ENCODE data around the gene PPP1R14B.

The PPP1R14B gene

DNA sequence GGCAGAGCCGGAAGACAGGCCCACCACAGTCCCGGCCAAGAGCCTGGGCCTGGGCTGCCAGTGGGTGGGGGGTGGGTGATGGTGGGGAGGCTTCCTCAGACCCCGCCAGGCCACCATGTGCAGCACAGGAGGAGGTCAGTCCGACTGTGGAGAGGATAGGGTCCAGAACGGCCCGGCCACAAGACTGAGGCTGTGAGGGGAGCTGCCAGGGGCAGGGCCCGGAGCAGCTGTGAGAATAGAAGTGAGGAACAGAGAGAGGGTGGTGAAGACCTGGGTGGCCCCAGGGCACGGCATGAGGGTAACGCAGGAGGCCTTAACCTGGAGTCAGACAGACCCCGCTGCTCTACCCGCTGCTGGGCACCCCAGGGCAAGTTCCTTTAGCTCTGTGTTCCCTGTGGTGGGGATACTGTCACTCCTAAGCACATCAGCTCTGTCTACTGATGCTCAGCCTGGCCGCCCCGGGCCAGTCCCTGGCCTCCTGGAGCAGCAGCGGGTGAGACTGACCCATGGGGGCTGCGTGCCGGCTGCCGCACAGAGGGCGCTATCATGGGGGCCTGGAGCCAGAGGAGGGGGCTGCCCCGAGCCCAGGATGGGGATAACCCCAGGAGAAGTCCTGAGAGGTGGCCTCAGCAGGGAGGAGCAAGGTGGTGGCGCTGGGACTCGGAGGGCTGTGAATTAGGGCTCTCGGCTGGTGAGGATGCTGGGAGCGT lies 38.5 kb downstream of the PPP1R14B start:
- Histone ChIP-seq H3K27ac (ENCODE audit: low read length) (no peak overlapping the region), H3K36me3 (ENCODE audit: control insufficient read depth, low read depth, low read length) (peaks cover 37% of the 10 kb centered on the region), H3K27me3 (ENCODE audit: control insufficient read depth, insufficient read depth, low read length) (no peaks in the 10 kb centered on the region), H3K4me3 (ENCODE audit: low read length) (no peak overlapping the region), H3K9ac (ENCODE audit: low read length) (no peak overlapping the region), H3K9me3 (ENCODE audit: control insufficient read depth, low read depth, low read length) (no peaks in the 10 kb centered on the region), H3K4me1 (ENCODE audit: control insufficient read depth, low read depth, low read length) (no peaks in the 10 kb centered on the region)

DNA sequence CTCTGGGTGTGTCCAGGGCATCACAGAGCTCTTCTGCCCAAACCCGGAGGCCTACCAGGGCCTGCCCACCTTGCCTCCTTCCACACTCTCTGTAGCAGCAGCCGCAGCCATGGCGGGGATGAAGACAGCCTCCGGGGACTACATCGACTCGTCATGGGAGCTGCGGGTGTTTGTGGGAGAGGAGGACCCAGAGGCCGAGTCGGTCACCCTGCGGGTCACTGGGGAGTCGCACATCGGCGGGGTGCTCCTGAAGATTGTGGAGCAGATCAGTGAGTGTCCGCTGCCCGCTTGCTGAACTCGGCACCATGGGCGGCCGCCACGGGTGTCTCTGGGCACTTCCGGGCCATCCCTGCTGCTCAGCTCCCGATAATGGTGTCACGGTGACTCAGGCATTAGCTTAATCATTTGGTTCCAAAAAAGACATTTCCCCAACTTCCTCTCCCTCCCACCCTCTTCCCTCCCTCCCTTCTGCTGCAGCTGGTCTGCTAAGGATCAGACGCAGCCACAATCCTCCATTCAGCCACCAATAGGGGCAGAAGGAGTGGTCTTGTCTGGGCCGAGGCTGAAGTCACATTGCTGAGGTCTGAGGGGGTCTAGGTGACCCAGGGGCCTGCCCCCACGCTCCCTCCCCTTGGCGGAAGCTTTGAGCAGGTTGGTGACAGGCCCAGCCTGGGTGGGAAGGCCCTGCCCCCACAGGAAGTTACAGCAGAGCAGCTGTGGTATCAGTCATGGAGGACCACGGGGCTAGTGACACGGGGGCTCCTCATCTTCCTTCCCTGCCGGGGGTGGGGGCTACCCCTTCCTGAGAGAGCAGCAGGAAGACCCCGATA lies 39.3 kb downstream of the PPP1R14B start:
- Histone ChIP-seq H3K4me1 (ENCODE audit: control insufficient read depth, low read depth, low read length) (no peaks in the 10 kb centered on the region), H3K36me3 (ENCODE audit: control insufficient read depth, low read depth, low read length) (peaks cover 44% of the 10 kb centered on the region), H3K9ac (ENCODE audit: low read length) (no peak overlapping the region), H3K9me3 (ENCODE audit: control insufficient read depth, low read depth, low read length) (no peaks in the 10 kb centered on the region), H3K27me3 (ENCODE audit: control insufficient read depth, insufficient read depth, low read length) (no peaks in the 10 kb centered on the region), H3K27ac (ENCODE audit: low read length) (no peak overlapping the region), H3K4me3 (ENCODE audit: low read length) (no peak overlapping the region)

DNA sequence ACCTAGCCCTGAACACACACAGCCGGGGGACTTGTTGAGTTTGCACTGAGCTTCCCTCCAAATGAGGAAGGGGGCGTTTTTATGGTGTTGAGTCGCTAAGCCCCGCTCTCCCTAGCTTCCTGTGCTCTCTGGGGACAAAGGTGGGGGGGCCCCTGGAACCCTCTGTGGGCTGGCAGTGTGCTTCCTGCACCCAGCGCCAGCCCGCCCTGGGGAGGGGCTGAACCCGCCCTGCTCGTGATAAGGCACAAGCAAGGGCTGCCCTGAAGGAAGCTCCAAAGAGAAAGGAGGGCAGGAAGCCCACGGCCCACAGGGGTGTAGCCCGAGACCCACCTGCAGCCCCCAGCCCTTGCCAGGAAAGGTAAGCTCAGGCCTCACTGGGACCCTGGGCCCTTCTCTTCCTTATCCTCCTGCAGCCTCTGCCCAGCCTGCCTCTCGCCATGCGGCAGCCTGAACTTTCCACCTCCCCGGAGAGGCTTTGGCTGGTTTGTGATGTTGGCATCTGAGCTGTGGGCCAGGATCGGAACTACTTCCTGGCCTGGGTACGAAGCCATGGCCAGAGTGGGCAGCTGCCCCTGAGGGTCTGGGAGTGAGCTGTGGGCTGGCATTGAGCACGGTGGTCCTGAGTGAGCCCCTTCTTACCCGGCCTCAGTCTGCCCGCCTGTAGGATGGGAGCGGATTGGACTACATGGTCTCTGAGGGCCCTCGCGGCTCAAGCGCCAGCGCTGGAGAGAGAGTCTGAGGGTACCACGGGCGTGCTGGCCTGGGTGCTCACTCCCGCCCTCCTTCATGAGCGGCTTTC lies 40.1 kb downstream of the PPP1R14B start, which contains the start of gene FERMT3:
Gene FERMT3, plus strand, starts transcription at position 265 of the 799 bp plus-strand sequence. CDS start 644 bp downstream, outside the sequence.
- Histone ChIP-seq H3K27me3 (ENCODE audit: control insufficient read depth, insufficient read depth, low read length) (no peaks in the 10 kb centered on the region), H3K36me3 (ENCODE audit: control insufficient read depth, low read depth, low read length) (peaks cover 43% of the 10 kb centered on the region), H3K27ac (ENCODE audit: low read length) (no peak within 1 kb of the TSS), H3K9ac (ENCODE audit: low read length) (no peak within 1 kb of the TSS), H3K4me1 (ENCODE audit: control insufficient read depth, low read depth, low read length) (no peaks in the 10 kb centered on the region), H3K9me3 (ENCODE audit: control insufficient read depth, low read depth, low read length) (no peaks in the 10 kb centered on the region), H3K4me3 (ENCODE audit: low read length) (no peak within 1 kb of the TSS)

DNA sequence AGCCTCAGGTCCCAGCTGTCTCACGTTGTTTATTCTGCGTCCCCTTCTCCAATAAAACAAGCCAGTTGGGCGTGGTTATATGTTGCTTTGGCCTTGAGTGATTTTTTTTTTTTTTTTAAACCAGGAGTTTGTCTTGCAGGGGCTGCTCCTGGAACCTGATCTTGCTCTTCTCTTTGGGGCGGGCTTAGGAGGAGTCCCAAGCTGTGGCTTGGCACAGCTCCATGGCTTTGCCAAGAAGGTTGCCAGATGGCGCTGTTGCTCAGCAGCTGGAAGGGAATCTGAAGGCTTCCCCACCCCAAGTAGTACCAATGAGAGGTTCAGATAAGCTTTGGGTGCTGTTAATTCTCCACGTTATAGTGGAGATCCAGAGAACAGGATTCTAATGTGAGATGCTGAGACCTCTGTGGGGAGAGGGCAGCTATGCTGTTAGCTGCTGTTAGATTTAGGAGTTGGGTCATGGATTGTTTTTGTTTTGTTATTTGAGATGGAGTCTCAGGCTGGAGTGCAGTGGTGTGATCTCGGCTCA lies 42.2 kb downstream of the PPP1R14B start:
- H3K4me3 ChIP-seq (ENCODE audit: low read length): no peak overlapping the region
- no peaks in the 10 kb centered on the region for H3K4me1 ChIP-seq (ENCODE audit: control insufficient read depth, low read depth, low read length)
- peaks cover 64% of the 10 kb centered on the region for H3K36me3 ChIP-seq (ENCODE audit: control insufficient read depth, low read depth, low read length)
- H3K27me3 ChIP-seq (ENCODE audit: control insufficient read depth, insufficient read depth, low read length): no peaks in the 10 kb centered on the region
- H3K9ac ChIP-seq (ENCODE audit: low read length): no peak overlapping the region
- no peaks in the 10 kb centered on the region for H3K9me3 ChIP-seq (ENCODE audit: control insufficient read depth, low read depth, low read length)
- H3K27ac ChIP-seq (ENCODE audit: low read length): no peak overlapping the region

DNA sequence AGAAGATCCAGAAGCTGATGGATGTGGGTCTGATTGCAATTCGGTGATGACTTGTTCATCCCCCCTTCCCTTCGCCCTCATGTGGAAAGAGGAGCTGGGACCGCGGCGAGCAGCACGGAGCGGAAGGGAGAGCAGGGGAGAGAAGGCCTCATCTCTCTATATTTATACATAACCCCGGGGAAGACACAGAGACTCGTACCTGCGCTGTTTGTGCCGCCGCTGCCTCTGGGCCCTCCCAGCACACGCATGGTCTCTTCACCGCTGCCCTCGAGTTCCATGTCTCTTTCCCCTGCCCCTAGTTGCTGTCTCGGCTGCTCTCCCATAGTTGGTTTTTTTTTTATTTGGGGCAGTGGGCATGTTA lies 42.7 kb downstream of the PPP1R14B start:
- H3K36me3 ChIP-seq (ENCODE audit: control insufficient read depth, low read depth, low read length): peaks cover 64% of the 10 kb centered on the region
- no peak overlapping the region for H3K27ac ChIP-seq (ENCODE audit: low read length)
- no peak overlapping the region for H3K9ac ChIP-seq (ENCODE audit: low read length)
- H3K4me3 ChIP-seq (ENCODE audit: low read length): no peak overlapping the region
- no peaks in the 10 kb centered on the region for H3K9me3 ChIP-seq (ENCODE audit: control insufficient read depth, low read depth, low read length)
- no peaks in the 10 kb centered on the region for H3K27me3 ChIP-seq (ENCODE audit: control insufficient read depth, insufficient read depth, low read length)
- no peaks in the 10 kb centered on the region for H3K4me1 ChIP-seq (ENCODE audit: control insufficient read depth, low read depth, low read length)

DNA sequence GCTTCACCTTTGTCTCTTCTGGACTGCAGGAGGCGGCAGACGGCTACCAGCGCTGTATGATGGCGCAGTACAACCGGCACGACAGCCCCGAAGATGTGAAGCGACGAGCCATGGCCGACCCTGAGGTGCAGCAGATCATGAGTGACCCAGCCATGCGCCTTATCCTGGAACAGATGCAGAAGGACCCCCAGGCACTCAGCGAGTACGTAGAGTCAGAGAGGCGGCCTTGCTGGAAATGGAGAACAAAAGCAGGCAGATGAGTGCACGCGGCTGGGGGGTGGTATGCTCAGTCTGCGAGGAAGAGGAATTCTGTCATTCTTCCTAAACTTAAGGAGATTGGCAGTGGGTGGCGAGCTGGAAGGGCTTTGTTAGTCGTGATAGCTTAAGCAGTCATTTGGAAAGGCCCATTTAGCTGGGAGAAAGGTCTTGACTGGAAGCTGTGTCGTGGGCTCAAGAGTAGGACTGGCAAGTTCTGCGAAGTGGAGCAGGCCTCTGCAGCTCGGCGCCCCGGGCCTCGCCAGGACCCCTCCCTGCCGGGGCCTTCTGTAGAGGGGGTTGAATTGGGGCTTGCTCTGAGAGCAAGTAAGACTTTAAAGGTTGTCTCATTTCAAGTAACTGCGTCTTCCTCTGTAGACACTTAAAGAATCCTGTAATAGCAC lies 43.2 kb downstream of the PPP1R14B start:
- Histone ChIP-seq H3K9me3 (ENCODE audit: control insufficient read depth, low read depth, low read length) (no peaks in the 10 kb centered on the region), H3K27ac (ENCODE audit: low read length) (no peak overlapping the region), H3K36me3 (ENCODE audit: control insufficient read depth, low read depth, low read length) (peaks cover 68% of the 10 kb centered on the region), H3K4me1 (ENCODE audit: control insufficient read depth, low read depth, low read length) (no peaks in the 10 kb centered on the region), H3K27me3 (ENCODE audit: control insufficient read depth, insufficient read depth, low read length) (no peaks in the 10 kb centered on the region), H3K4me3 (ENCODE audit: low read length) (no peak overlapping the region), H3K9ac (ENCODE audit: low read length) (no peak overlapping the region)

DNA sequence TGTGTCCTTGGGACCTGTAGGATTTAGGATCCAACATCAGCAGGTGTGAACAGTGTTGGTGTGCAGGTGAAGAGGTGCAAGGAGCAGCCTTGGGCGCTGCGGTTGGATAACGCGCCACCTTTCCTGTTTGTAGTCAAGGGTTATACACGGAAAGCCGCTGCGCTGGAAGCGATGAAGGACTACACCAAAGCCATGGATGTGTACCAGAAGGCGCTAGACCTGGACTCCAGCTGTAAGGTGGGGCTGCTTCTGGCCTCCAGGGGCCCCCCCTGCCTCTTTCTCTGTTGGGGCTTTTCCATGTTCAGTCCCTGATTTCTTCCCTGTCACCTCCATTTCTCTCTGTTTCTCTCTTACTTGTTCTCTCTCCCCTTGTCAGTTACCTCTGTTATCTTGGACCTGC lies 43.8 kb downstream of the PPP1R14B start:
- no peaks in the 10 kb centered on the region for H3K4me1 ChIP-seq (ENCODE audit: control insufficient read depth, low read depth, low read length)
- no peak overlapping the region for H3K4me3 ChIP-seq (ENCODE audit: low read length)
- no peak overlapping the region for H3K27ac ChIP-seq (ENCODE audit: low read length)
- no peaks in the 10 kb centered on the region for H3K27me3 ChIP-seq (ENCODE audit: control insufficient read depth, insufficient read depth, low read length)
- H3K36me3 ChIP-seq (ENCODE audit: control insufficient read depth, low read depth, low read length): peaks cover 73% of the 10 kb centered on the region
- H3K9me3 ChIP-seq (ENCODE audit: control insufficient read depth, low read depth, low read length): no peaks in the 10 kb centered on the region
- H3K9ac ChIP-seq (ENCODE audit: low read length): no peak overlapping the region

DNA sequence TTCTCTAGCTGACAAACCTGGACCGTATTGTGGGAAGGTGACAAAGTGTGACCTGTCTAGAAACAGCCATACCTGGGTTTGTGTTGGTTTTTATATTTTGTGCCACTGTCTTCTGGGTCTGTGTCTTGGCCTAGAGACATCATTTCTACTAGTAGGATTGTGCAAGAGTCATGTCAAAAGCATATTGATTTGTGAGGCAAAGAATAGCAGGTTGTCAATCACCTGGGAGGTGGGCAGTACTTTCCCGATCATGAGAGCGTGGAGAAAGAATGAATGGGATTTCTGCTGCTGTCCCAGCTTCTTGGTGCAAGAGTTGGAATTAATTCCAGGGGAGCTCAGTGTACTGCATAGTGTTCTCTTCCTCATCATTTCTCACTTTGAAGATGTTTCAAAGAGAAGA lies 45.2 kb downstream of the PPP1R14B start:
- Histone ChIP-seq H3K36me3 (ENCODE audit: control insufficient read depth, low read depth, low read length) (peaks cover 81% of the 10 kb centered on the region), H3K27me3 (ENCODE audit: control insufficient read depth, insufficient read depth, low read length) (no peaks in the 10 kb centered on the region), H3K9me3 (ENCODE audit: control insufficient read depth, low read depth, low read length) (no peaks in the 10 kb centered on the region), H3K4me3 (ENCODE audit: low read length) (no peak overlapping the region), H3K27ac (ENCODE audit: low read length) (no peak overlapping the region), H3K9ac (ENCODE audit: low read length) (no peak overlapping the region), H3K4me1 (ENCODE audit: control insufficient read depth, low read depth, low read length) (no peaks in the 10 kb centered on the region)

DNA sequence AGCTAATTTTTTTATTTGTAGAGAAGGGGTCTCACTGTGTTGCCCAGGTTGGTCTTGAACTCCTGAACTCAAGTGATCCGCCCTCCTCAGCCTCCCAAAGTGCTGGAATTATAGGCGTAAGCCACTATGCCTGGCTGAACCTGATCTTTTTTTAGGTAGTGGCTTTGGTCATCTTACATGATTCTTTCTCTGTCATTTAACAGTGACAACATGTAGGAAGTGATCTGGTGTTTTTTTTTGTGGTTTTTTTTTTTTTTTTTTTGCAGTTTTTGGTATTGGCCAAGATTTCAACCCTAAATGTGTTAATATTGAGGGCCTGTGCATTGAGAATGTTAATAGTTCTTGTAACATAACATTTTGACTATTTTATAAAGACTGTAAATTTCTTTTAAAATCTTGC lies 48.2 kb downstream of the PPP1R14B start:
- Histone ChIP-seq H3K36me3 (ENCODE audit: control insufficient read depth, low read depth, low read length) (peaks cover 87% of the 10 kb centered on the region), H3K4me3 (ENCODE audit: low read length) (no peak overlapping the region), H3K4me1 (ENCODE audit: control insufficient read depth, low read depth, low read length) (no peaks in the 10 kb centered on the region), H3K9me3 (ENCODE audit: control insufficient read depth, low read depth, low read length) (no peaks in the 10 kb centered on the region), H3K27me3 (ENCODE audit: control insufficient read depth, insufficient read depth, low read length) (no peaks in the 10 kb centered on the region), H3K27ac (ENCODE audit: low read length) (no peak overlapping the region), H3K9ac (ENCODE audit: low read length) (no peak overlapping the region)

DNA sequence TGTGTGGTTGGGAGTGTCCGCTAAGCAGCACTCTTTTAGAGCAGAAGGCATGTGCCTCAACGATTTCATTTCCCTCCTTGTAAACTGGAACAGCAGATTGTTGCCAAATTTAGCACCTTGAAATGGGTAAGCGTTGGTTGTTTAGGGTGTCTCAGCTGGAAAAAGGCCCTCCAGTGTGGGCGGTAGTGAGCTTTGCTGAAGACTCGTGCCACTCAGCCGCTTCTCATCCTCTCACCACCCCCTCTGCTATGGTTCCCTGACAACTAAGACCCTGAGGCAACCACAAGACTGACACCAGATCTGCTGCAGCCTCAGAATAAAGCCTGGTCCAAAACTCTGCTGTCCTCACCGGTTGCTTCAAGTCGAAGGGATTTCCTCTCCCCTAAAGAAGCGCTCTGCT lies 50.1 kb downstream of the PPP1R14B start:
- Histone ChIP-seq H3K27me3 (ENCODE audit: control insufficient read depth, insufficient read depth, low read length) (no peaks in the 10 kb centered on the region), H3K4me1 (ENCODE audit: control insufficient read depth, low read depth, low read length) (no peaks in the 10 kb centered on the region), H3K27ac (ENCODE audit: low read length) (no peak overlapping the region), H3K4me3 (ENCODE audit: low read length) (no peak overlapping the region), H3K36me3 (ENCODE audit: control insufficient read depth, low read depth, low read length) (peaks cover 84% of the 10 kb centered on the region), H3K9ac (ENCODE audit: low read length) (no peak overlapping the region), H3K9me3 (ENCODE audit: control insufficient read depth, low read depth, low read length) (no peaks in the 10 kb centered on the region)

Data from iPS-18a (cell line).